Muscle of arm (tissue), 12 donors: Measurements from ENCODE around the gene C1orf74. TPM values are rescaled to one million over a fixed set of nuclear protein-coding genes. Genes with fewer than 3 reads are reported as not detected.

ENCODE experiments used
- DNase-seq: peaks from one replicate; pipeline ENCODE4 v3.0.0-alpha.2; 2013
- polyA plus RNA-seq, 12 donors: library from polyadenylated mRNA; unstranded; fragments of 120-200 nt; gene quantifications; one replicate each; pipeline ENCODE4 v1.2.1, GENCODE V29; 2013; ENCODE audit not compliant: insufficient read length in 12 of 12

Gene C1orf74
- polyA plus RNA-seq, 12 donors = 2.2 to 3.2 (median 2.8) TPM; not detected in 1

GRCh38 chr1:209747580-209748262, 36.6 kb downstream of the C1orf74 start:
- peak; percentile 78 for DNase-seq

- no peak for DNase-seq
These were observed 37.8 kb downstream of the C1orf74 start for GRCh38 chr1:209746451-209747165.

- DNase-seq = no peak
These were observed 41.2 kb downstream of the C1orf74 start for GRCh38 chr1:209743145-209743482.

GRCh38 chr1:209742409-209743144, 41.8 kb downstream of the C1orf74 start:
- DNase-seq = peak; percentile 22

- DNase-seq = no peak
These were observed 42.5 kb downstream of the C1orf74 start for GRCh38 chr1:209741889-209742288.

GRCh38 chr1:209741193-209741592, 43.2 kb downstream of the C1orf74 start:
- no peak for DNase-seq

GRCh38 chr1:209738270-209738669, 46.1 kb downstream of the C1orf74 start:
- DNase-seq = no peak

GRCh38 chr1:209737118-209737505, 47.2 kb downstream of the C1orf74 start:
- no peak for DNase-seq

GRCh38 chr1:209736490-209737117, 47.8 kb downstream of the C1orf74 start:
- no peak for DNase-seq

- no peak for DNase-seq
These were observed 50.8 kb downstream of the C1orf74 start for GRCh38 chr1:209733409-209734192.

- DNase-seq = no peak
These were observed 51.6 kb downstream of the C1orf74 start for GRCh38 chr1:209732725-209733124.

- no peak for DNase-seq
These were observed 54.9 kb downstream of the C1orf74 start for GRCh38 chr1:209729436-209729835.

Other genes with a start within 250 kb of the C1orf74 start
- gene CAMK1G, start 200.8 kb downstream of the C1orf74 start, polyA plus RNA-seq = under 1 TPM in 6 of 12 donors, not detected in 6; 0.11 to 0.61 (median 0.25) TPM
- 10 to 100 TPM in 2 of 12 donors, 1 to 10 TPM in 3, under 1 TPM in 6, not detected in 1; 0.34 to 21.8 (median 0.85) TPM for gene LAMB3, start 132.1 kb downstream of the C1orf74 start, polyA plus RNA-seq
- 10 to 100 TPM in 1 of 12 donors, 1 to 10 TPM in 10, not detected in 1; 1.4 to 52.5 (median 3.4) TPM for gene G0S2, start 109.1 kb downstream of the C1orf74 start, polyA plus RNA-seq
- under 1 TPM in 6 of 12 donors, not detected in 6; 0.16 to 0.45 (median 0.26) TPM for gene HSD11B1, start 79.7 kb downstream of the C1orf74 start, polyA plus RNA-seq
- 10 to 100 TPM in 2 of 12 donors, 1 to 10 TPM in 9, not detected in 1; 1.4 to 28.0 (median 3.3) TPM for gene TRAF3IP3, start 28.5 kb downstream of the C1orf74 start, polyA plus RNA-seq
- 10 to 100 TPM in 3 of 12 donors, 1 to 10 TPM in 2, under 1 TPM in 6, not detected in 1; 0.37 to 30.1 (median 0.75) TPM for gene IRF6, start 21.6 kb upstream of the C1orf74 start, polyA plus RNA-seq
- gene UTP25, start 43.4 kb upstream of the C1orf74 start, polyA plus RNA-seq = 1 to 10 TPM in 11 of 12 donors, not detected in 1; 6.4 to 8.9 (median 7.4) TPM
- 1 to 10 TPM in 11 of 12 donors, not detected in 1; 1.0 to 6.1 (median 1.6) TPM for gene SYT14, start 153.7 kb upstream of the C1orf74 start, polyA plus RNA-seq